ENCODE data around the gene YPEL2. TPM values are rescaled to one million over a fixed set of nuclear protein-coding genes. Genes with fewer than 3 reads are reported as not detected.
A peak's percentile ranks its signal among the peaks of the same experiment; 100 is the strongest.

YPEL2 gene
- total and polyA plus RNA-seq, 2 of the 13 experiments (the other 11 are each of a cell fraction or from before 2014, with no cell fraction given): 8.5 to 21.1 TPM

- 0 out of 2 replicates have a peak, but pooled peaks have one; percentile 30 for TF ChIP-seq HIC2 (CRISPR knock-in tag; IDR thresholded peaks at IDR 0.05; ENCODE audit: low read depth)
- peak; percentile 28; the same call in 1 of the 2 replicates for TF ChIP-seq SAP130 (CRISPR knock-in tag; IDR thresholded peaks at IDR 0.05; ENCODE audit: low read depth)
- TF ChIP-seq CREB1 (IDR thresholded peaks at IDR 0.05): no peak
- TF ChIP-seq CREB1 (CRISPR knock-in tag; IDR thresholded peaks at IDR 0.05): no peak
- TF ChIP-seq ZNF652 (CRISPR knock-in tag; IDR thresholded peaks at IDR 0.05; ENCODE audit: borderline replicate concordance, low read depth): peak; percentile 67; the same call in 1 of the 2 replicates
- TF ChIP-seq ZNF503 (CRISPR knock-in tag; IDR thresholded peaks at IDR 0.05): 0 out of 2 replicates have a peak, but pooled peaks have one; percentile 28
- peak; percentile 41 for TF ChIP-seq TEAD3 (CRISPR knock-in tag; optimal IDR thresholded peaks at IDR 0.05; ENCODE audit: borderline replicate concordance)
- peak; percentile 57; the same call in 1 of the 2 replicates for TF ChIP-seq SOX5 (CRISPR knock-in tag; IDR thresholded peaks at IDR 0.05; ENCODE audit: borderline replicate concordance)
These were observed 96.0 kb downstream of the YPEL2 start (continued) for GRCh38 chr17:59427425-59427921.

- Histone ChIP-seq H3K79me2 (ENCODE audit: insufficient read depth, low read length) (no peaks in the 10 kb centered on the region), H3K4me1 (ENCODE audit: insufficient read depth, low read length) (peaks cover 96% of the 10 kb centered on the region), H3K36me3 (replicated peaks in 1 of 2; ENCODE audit: control insufficient read depth in 1 of 2, insufficient read depth in 2 of 2, low read length in 2 of 2) (no peaks in the 10 kb centered on the region), H3K27me3 (ENCODE audit: control insufficient read depth in 1 of 2, insufficient read depth in 2 of 2, low read length in 2 of 2) (no peaks in the 10 kb centered on the region), H3K4me2 (ENCODE audit: low read depth, low read length) (no peak overlapping the region), H3K27ac (ENCODE audit: extremely low read length, insufficient read depth, low read length) (no peak overlapping the region), H4K20me1 (ENCODE audit: insufficient read depth, low read length) (no peaks in the 10 kb centered on the region), H3K9me3 (ENCODE audit: low read length) (0 out of 2 replicates have a peak, but pooled peaks cover 5% of the 10 kb centered on the region), H3K4me3 (replicated peaks in 1 of 3; ENCODE audit: insufficient read depth in 1 of 3, low read depth in 2 of 3, low read length in 3 of 3) (no peak overlapping the region), H3K9ac (ENCODE audit: insufficient read depth, low read depth, low read length) (no peak overlapping the region), H2AFZ (ENCODE audit: low read length) (no peak overlapping the region)
- DNase-seq (ENCODE audit: low spot score) (no peak), FAIRE-seq (no peak), ATAC-seq (no peak)
- CTCF ChIA-PET (ENCODE audit: low intra/inter-chr PET ratio, low total read pairs): no interaction called here
- TF ChIP-seq CBX2 (IDR thresholded peaks at IDR 0.05; ENCODE audit: low read depth, low read length) (no peak), CBX2 (CRISPR knock-in tag; IDR thresholded peaks at IDR 0.05; ENCODE audit: low read depth) (no peak), ZBTB38 (CRISPR knock-in tag; IDR thresholded peaks at IDR 0.05) (peak; percentile 25; the same call in 1 of the 2 replicates)
- WGBS (ENCODE audit: low lambda C conversion rate): 77% methylated on average over 9 of the region's 9 CpGs
- POLR2A ChIA-PET: no interaction called here
- intact Hi-C loops (cut with micrococcal nuclease; ENCODE audit: unreplicated experiment) (no loop called here), in situ Hi-C loops (cut with HindIII; ENCODE audit: extremely low pct_ligation_motif_present, low pct_unique_long_range_greater_than_20kb) (no loop called here)
- no TSS peak for BruUV-seq (replicated peaks)
These were observed 96.5 kb downstream of the YPEL2 start for GRCh38 chr17:59427996-59428395.
